K562 (cell line): Measurements from ENCODE around the gene SH3BGRL3. TPM values are rescaled to one million over a fixed set of nuclear protein-coding genes. Genes with fewer than 3 reads are reported as not detected.

Experiments
- CBX5 ChIP-seq: IDR thresholded peaks from 2 replicates; pipeline ENCODE4 v1.6.1; 2014; ENCODE audit warnings: low read depth, borderline replicate concordance
- CTBP1 ChIP-seq: fragments of 450-650 bp; IDR thresholded peaks from 2 replicates; pipeline ENCODE4 v1.6.1; 2016; ENCODE audit warnings: borderline replicate concordance
- FOXM1 ChIP-seq, 2 experiments: fragments of 450-650 bp in 1 of 2; sonication (generic) in 1 of 2; formaldehyde crosslinking in 1 of 2; IDR thresholded peaks; 2 replicates each; pipeline versions ENCODE4 v1.6.1 to v1.9.0; 2017 to 2022; ENCODE audit warnings: low read depth in 2 of 2, mild to moderate bottlenecking in 2 of 2, missing genetic modification reagents in 1 of 2, moderate library complexity in 1 of 2
- HDGF ChIP-seq: fragments of 450-650 bp; IDR thresholded peaks from 2 replicates; pipeline ENCODE4 v1.6.1; 2016
- JUND ChIP-seq, 2 experiments: IDR thresholded peaks; 2 replicates in 1 of 2; 3 replicates in 1 of 2; pipeline ENCODE4 v1.6.1; 2011; ENCODE audit warnings: borderline replicate concordance in 2 of 2, low read depth in 2 of 2, low read length in 2 of 2, improper control_type of control experiment in 1 of 2, missing biosample characterization in 1 of 2, missing genetic modification characterization in 1 of 2, missing genetic modification reagents in 1 of 2
- KLF16 ChIP-seq: IDR thresholded peaks from 2 replicates; pipeline ENCODE4 v1.6.1; 2016; ENCODE audit warnings: antibody characterized with exemption
- LEF1 ChIP-seq: fragments of 450-650 bp; IDR thresholded peaks from 2 replicates; pipeline ENCODE4 v1.6.1; 2016; ENCODE audit warnings: mild to moderate bottlenecking
- MTA1 ChIP-seq: fragments of 450-650 bp; IDR thresholded peaks from 2 replicates; pipeline ENCODE4 v1.6.1; 2017; ENCODE audit warnings: borderline replicate concordance
- MYBL2 ChIP-seq, 2 experiments: fragments of 450-650 bp in 1 of 2; sonication (generic) in 1 of 2; formaldehyde crosslinking in 1 of 2; IDR thresholded peaks; 2 replicates each; pipeline versions ENCODE4 v1.6.1 to v1.8.1; 2017 to 2022; ENCODE audit warnings: borderline replicate concordance in 1 of 2, inconsistent platforms in 1 of 2, low read depth in 1 of 2, mild to moderate bottlenecking in 1 of 2, missing genetic modification reagents in 1 of 2, moderate library complexity in 1 of 2
- OTX1 ChIP-seq: fragments of 450-650 bp; formaldehyde crosslinking; IDR thresholded peaks from 2 replicates; pipeline ENCODE4 v1.4.0; 2022; ENCODE audit warnings: mild to moderate bottlenecking
- SNRNP70 ChIP-seq: fragments of 200-400 bp; formaldehyde crosslinking; optimal IDR thresholded peaks from 2 replicates; pipeline ENCODE3; 2017; ENCODE audit warnings: low read depth, low read length
- ZNF354B ChIP-seq: fragments of 250-450 bp; sonication (Bioruptor Pico); IDR thresholded peaks from 2 replicates; pipeline ENCODE4 v1.4.0; 2020
- ZNF507 ChIP-seq: conservative IDR thresholded peaks from 2 replicates; pipeline ENCODE4 v1.6.1; 2017; ENCODE audit warnings: missing genetic modification characterization, missing compliant biosample characterization
- ZNF586 ChIP-seq: fragments of 450-650 bp; formaldehyde crosslinking; conservative IDR thresholded peaks from 2 replicates; pipeline ENCODE4 v1.4.0; 2020; ENCODE audit warnings: mild to moderate bottlenecking, moderate library complexity
- ZNF830 ChIP-seq: fragments of 250-450 bp; sonication (Bioruptor Pico); IDR thresholded peaks from 2 replicates; pipeline ENCODE4 v1.5.0; 2021; ENCODE audit warnings: mild to moderate bottlenecking
- polyA plus RNA-seq, 8 experiments: library from polyadenylated mRNA; depleted of rRNA in 4 of 8; stranded (reverse) in 5 of 8; unstranded in 3 of 8; fragments of >200 nt; fragmentation: Nextera tagmentation in 2 of 8; fragmentation: Illumina TruSeq in 1 of 8; extraction: Ambion mirVana in 2 of 8; extraction: Trizol in 1 of 8; gene quantifications; 2 replicates each; pipeline versions ENCODE4 v1.2.1 to v1.2.3, GENCODE V29; 2011 to 2014; ENCODE audit warnings: inconsistent platforms in 1 of 8, missing spikeins in 1 of 8
- total RNA-seq, 7 experiments: library from RNA; depleted of rRNA in 6 of 7; stranded (reverse); fragments of >200 nt in 6 of 7; fragmentation: Illumina TruSeq in 2 of 7; extraction: Trizol in 2 of 7; gene quantifications; 2 replicates each; pipeline versions ENCODE4 v1.2.1 to v1.2.3, GENCODE V29; 2011 to 2021; ENCODE audit warnings: low replicate concordance in 1 of 7
- TF ChIP-seq, protein P1 (sequence below): fragments of 250-450 bp; sonication (Bioruptor Pico); IDR thresholded peaks from 2 replicates; pipeline ENCODE4 v1.8.0; 2022; ENCODE audit warnings: moderate library complexity, mild to moderate bottlenecking, inconsistent platforms
- TF ChIP-seq, protein P2 (sequence below): fragments of 450-650 bp; IDR thresholded peaks from 2 replicates; pipeline ENCODE4 v1.6.1; 2016; ENCODE audit warnings: antibody characterized with exemption
- TF ChIP-seq, protein P3 (sequence below), 2 experiments: fragments of 250-450 bp in 1 of 2; fragments of 450-650 bp in 1 of 2; sonication (Bioruptor Pico) in 1 of 2; IDR thresholded peaks; 2 replicates each; pipeline versions ENCODE4 v1.6.1 to v1.8.0; 2016 to 2021; ENCODE audit warnings: mild to moderate bottlenecking in 2 of 2, moderate library complexity in 2 of 2, missing compliant biosample characterization in 1 of 2, missing genetic modification characterization in 1 of 2
- TF ChIP-seq, protein P4 (sequence below): fragments of 200-400 bp; formaldehyde crosslinking; IDR thresholded peaks from 2 replicates; pipeline ENCODE4 v1.6.1; 2017; ENCODE audit warnings: mild to moderate bottlenecking, low read depth, low read length, moderate library complexity

The SH3BGRL3 gene
- total and polyA plus RNA-seq, 9 of the 15 experiments (the other 6 are each of a cell fraction or from before 2014, with no cell fraction given): 30.3 to 140 (median 54.2) TPM

DNA sequence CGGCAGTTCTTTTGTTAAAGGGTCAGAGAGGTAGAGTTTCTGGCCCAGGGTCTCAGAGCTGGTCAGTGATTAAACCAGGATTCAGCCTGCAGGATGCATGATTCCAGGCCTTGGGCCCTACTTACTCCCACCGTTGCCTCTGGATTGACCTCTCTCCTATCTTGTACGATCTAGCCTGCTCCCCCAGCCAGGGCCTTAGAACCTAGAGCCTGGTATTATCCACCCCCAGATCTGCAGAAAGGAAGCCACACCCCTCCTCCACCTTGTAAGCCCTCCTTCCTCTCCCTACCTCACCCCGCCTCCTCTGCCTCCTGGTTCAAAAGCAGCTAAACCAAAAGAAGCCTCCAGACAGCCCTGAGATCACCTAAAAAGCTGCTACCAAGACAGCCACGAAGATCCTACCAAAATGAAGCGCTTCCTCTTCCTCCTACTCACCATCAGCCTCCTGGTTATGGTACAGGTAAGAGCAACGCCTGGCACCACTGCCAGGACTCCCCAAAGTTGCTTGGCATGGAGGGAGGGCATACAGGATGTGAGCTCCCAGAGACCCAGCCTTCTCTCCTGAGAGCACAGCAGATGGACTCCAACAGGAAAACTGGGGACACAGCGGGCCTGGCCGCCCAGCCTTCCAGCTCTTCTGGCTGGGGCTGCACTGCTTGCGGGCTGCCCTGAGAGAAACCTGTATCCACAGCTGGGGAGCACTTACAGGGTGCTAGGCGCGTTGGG, 37.9 kb downstream of the SH3BGRL3 start, which contains the start of gene CD52 (continued):
- TF ChIP-seq CTBP1: peak; percentile 54
- TF ChIP-seq MTA1: peak; percentile 74
- TF ChIP-seq SNRNP70: no peak
- no peak for TF ChIP-seq KLF16
- TF ChIP-seq, protein P1, sequence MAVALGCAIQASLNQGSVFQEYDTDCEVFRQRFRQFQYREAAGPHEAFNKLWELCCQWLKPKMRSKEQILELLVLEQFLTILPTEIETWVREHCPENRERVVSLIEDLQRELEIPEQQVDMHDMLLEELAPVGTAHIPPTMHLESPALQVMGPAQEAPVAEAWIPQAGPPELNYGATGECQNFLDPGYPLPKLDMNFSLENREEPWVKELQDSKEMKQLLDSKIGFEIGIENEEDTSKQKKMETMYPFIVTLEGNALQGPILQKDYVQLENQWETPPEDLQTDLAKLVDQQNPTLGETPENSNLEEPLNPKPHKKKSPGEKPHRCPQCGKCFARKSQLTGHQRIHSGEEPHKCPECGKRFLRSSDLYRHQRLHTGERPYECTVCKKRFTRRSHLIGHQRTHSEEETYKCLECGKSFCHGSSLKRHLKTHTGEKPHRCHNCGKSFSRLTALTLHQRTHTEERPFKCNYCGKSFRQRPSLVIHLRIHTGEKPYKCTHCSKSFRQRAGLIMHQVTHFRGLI (CRISPR knock-in tag): 0 out of 2 replicates have a peak, but pooled peaks have one; percentile 40
- TF ChIP-seq, protein P2, sequence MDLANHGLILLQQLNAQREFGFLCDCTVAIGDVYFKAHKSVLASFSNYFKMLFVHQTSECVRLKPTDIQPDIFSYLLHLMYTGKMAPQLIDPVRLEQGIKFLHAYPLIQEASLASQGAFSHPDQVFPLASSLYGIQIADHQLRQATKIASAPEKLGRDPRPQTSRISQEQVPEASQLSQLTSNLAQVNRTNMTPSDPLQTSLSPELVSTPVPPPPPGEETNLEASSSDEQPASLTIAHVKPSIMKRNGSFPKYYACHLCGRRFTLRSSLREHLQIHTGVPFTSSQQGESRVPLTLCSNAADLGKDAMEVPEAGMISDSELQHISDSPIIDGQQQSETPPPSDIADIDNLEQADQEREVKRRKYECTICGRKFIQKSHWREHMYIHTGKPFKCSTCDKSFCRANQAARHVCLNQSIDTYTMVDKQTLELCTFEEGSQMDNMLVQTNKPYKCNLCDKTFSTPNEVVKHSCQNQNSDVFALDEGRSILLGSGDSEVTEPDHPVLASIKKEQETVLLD: 0 out of 2 replicates have a peak, but pooled peaks have one; percentile 40
- no peak for TF ChIP-seq ZNF507 (tag)
- TF ChIP-seq MYBL2 (IDR thresholded peaks at IDR 0.05; ENCODE audit: low read depth): no peak
- no peak for TF ChIP-seq MYBL2 (CRISPR knock-in tag; IDR thresholded peaks at IDR 0.05; ENCODE audit: borderline replicate concordance)
- TF ChIP-seq CBX5: no peak
- TF ChIP-seq, protein P3, sequence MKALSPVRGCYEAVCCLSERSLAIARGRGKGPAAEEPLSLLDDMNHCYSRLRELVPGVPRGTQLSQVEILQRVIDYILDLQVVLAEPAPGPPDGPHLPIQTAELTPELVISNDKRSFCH (CRISPR knock-in tag; IDR thresholded peaks at IDR 0.05): no peak
- TF ChIP-seq, protein P3 (tag; IDR thresholded peaks at IDR 0.05): peak; percentile 46; the same call in 1 of the 2 replicates
- TF ChIP-seq LEF1: 0 out of 2 replicates have a peak, but pooled peaks have one; percentile 36
- TF ChIP-seq HDGF: peak; percentile 52; the same call in 1 of the 2 replicates
- no peak for TF ChIP-seq ZNF830 (CRISPR knock-in tag)
- TF ChIP-seq ZNF354B (CRISPR knock-in tag): no peak
- TF ChIP-seq, protein P4, sequence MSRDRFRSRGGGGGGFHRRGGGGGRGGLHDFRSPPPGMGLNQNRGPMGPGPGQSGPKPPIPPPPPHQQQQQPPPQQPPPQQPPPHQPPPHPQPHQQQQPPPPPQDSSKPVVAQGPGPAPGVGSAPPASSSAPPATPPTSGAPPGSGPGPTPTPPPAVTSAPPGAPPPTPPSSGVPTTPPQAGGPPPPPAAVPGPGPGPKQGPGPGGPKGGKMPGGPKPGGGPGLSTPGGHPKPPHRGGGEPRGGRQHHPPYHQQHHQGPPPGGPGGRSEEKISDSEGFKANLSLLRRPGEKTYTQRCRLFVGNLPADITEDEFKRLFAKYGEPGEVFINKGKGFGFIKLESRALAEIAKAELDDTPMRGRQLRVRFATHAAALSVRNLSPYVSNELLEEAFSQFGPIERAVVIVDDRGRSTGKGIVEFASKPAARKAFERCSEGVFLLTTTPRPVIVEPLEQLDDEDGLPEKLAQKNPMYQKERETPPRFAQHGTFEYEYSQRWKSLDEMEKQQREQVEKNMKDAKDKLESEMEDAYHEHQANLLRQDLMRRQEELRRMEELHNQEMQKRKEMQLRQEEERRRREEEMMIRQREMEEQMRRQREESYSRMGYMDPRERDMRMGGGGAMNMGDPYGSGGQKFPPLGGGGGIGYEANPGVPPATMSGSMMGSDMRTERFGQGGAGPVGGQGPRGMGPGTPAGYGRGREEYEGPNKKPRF: no peak
- TF ChIP-seq FOXM1 (IDR thresholded peaks at IDR 0.05; ENCODE audit: low read depth): no peak
- no peak for TF ChIP-seq FOXM1 (CRISPR knock-in tag; IDR thresholded peaks at IDR 0.05; ENCODE audit: low read depth)
- no peak for TF ChIP-seq OTX1 (CRISPR knock-in tag)
- TF ChIP-seq ZNF586 (CRISPR knock-in tag): no peak
- peak; percentile 46; the same call in 1 of the 2 replicates for TF ChIP-seq JUND (IDR thresholded peaks at IDR 0.05; ENCODE audit: borderline replicate concordance, low read depth, low read length)
- TF ChIP-seq JUND (tag; IDR thresholded peaks at IDR 0.05; ENCODE audit: borderline replicate concordance, low read depth, low read length): no peak; the same call in 2 of the 3 replicates
